HFFc6 (cell line): ENCODE data around the gene TF. TPM values are rescaled to one million over a fixed set of nuclear protein-coding genes. Genes with fewer than 3 reads are reported as not detected.

Experiments used
- DNase-seq: peaks from one replicate; pipeline ENCODE4 v3.0.0-alpha.2; 2018
- H3K27ac Mint-ChIP-seq: 2 replicates; pipeline ENCODE4 v1.8.0; 2020; ENCODE audit warnings: mild to moderate bottlenecking, mixed read lengths
- H3K27me3 Mint-ChIP-seq: 2 replicates; pipeline ENCODE4 v1.8.0; 2021; ENCODE audit warnings: mild to moderate bottlenecking, moderate library complexity, mixed read lengths; ENCODE audit not compliant: insufficient read depth
- H3K36me3 Mint-ChIP-seq: 2 replicates; pipeline ENCODE4 v1.8.0; 2021; ENCODE audit warnings: low read depth, mixed read lengths
- H3K4me1 Mint-ChIP-seq: 2 replicates; pipeline ENCODE4 v1.8.0; 2020; ENCODE audit warnings: low read depth, mixed read lengths
- H3K4me3 Mint-ChIP-seq: 2 replicates; pipeline ENCODE4 v1.8.0; 2020; ENCODE audit warnings: mild to moderate bottlenecking, moderate library complexity, mixed read lengths
- H3K9me3 Mint-ChIP-seq: 2 replicates; pipeline ENCODE4 v1.8.0; 2020; ENCODE audit warnings: mild to moderate bottlenecking, mixed read lengths
- CTCF ChIP-seq: fragments of 200-600 bp; sonication (generic); IDR thresholded peaks from 2 replicates; pipeline ENCODE4 v1.5.0; 2021; ENCODE audit warnings: antibody characterized with exemption, mild to moderate bottlenecking
- total RNA-seq, 6 experiments: library from RNA; stranded (reverse); fragmentation: NEBNext Ultra II Directional; extraction: Animal tissue kit (Norgen Biotek cat#: 25700); gene quantifications; 2 replicates in 1 of 6; 3 replicates in 5 of 6; pipeline ENCODE4 v1.2.3, GENCODE V29; 2021

TF gene
- total RNA-seq, 6 experiments from 2014 or later, result under 0.01 to 0.13 (median 0.02) TPM; not detected in 1

- peaks cover 16% of the 10 kb centered on the region for H3K27me3 Mint-ChIP-seq
- no peaks in the 10 kb centered on the region for H3K36me3 Mint-ChIP-seq
- H3K27ac Mint-ChIP-seq, result no peak overlapping the region
- H3K4me1 Mint-ChIP-seq, result no peaks in the 10 kb centered on the region
- no peak for TF ChIP-seq CTCF
- H3K9me3 Mint-ChIP-seq, result no peaks in the 10 kb centered on the region
- DNase-seq, result no peak
- no peak overlapping the region for H3K4me3 Mint-ChIP-seq
Observed at GRCh38 chr3:133769536-133769935, 23.3 kb downstream of the TF start.

GRCh38 chr3:133773732-133774131, 27.5 kb downstream of the TF start:
- TF ChIP-seq CTCF, result no peak
- peaks cover 7% of the 10 kb centered on the region for H3K27me3 Mint-ChIP-seq
- H3K9me3 Mint-ChIP-seq, result no peaks in the 10 kb centered on the region
- no peaks in the 10 kb centered on the region for H3K36me3 Mint-ChIP-seq
- no peak for DNase-seq
- H3K4me3 Mint-ChIP-seq, result no peak overlapping the region
- H3K4me1 Mint-ChIP-seq, result no peaks in the 10 kb centered on the region
- no peak overlapping the region for H3K27ac Mint-ChIP-seq

- H3K27ac Mint-ChIP-seq, result no peak overlapping the region
- no peak for DNase-seq
- no peaks in the 10 kb centered on the region for H3K9me3 Mint-ChIP-seq
- H3K4me3 Mint-ChIP-seq, result no peak overlapping the region
- H3K4me1 Mint-ChIP-seq, result no peaks in the 10 kb centered on the region
- TF ChIP-seq CTCF, result no peak
- no peaks in the 10 kb centered on the region for H3K36me3 Mint-ChIP-seq
- H3K27me3 Mint-ChIP-seq, result peaks cover 7% of the 10 kb centered on the region
Observed at GRCh38 chr3:133775309-133775708, 29.1 kb downstream of the TF start.

GRCh38 chr3:133775835-133776234, 29.6 kb downstream of the TF start:
- Mint-ChIP-seq H3K27me3 (peaks cover 7% of the 10 kb centered on the region), H3K4me3 (no peak overlapping the region), H3K27ac (no peak overlapping the region), H3K9me3 (no peaks in the 10 kb centered on the region), H3K4me1 (no peaks in the 10 kb centered on the region), H3K36me3 (no peaks in the 10 kb centered on the region)
- DNase-seq, result no peak
- no peak for TF ChIP-seq CTCF

GRCh38 chr3:133776794-133777438, 30.7 kb downstream of the TF start:
- Mint-ChIP-seq H3K4me3 (no peak overlapping the region), H3K27ac (no peak overlapping the region), H3K27me3 (peaks cover 7% of the 10 kb centered on the region), H3K36me3 (no peaks in the 10 kb centered on the region), H3K9me3 (no peaks in the 10 kb centered on the region), H3K4me1 (no peaks in the 10 kb centered on the region)
- TF ChIP-seq CTCF, result no peak
- DNase-seq, result no peak
